Ectodermal cell (in vitro differentiated cells): Measurements from ENCODE around the gene MBTPS1. TPM values are rescaled to one million over a fixed set of nuclear protein-coding genes. Genes with fewer than 3 reads are reported as not detected.

Source experiments
- H3K27ac ChIP-seq: 2 replicates; pipeline ENCODE4 v1.7.0; 2013; ENCODE audit warnings: mild to moderate bottlenecking, low read depth, low read length; ENCODE audit not compliant: insufficient read depth, poor library complexity, severe bottlenecking
- H3K27me3 ChIP-seq: 2 replicates; pipeline ENCODE4 v1.7.0; 2013; ENCODE audit warnings: mild to moderate bottlenecking, low read length; ENCODE audit not compliant: insufficient read depth, control insufficient read depth, poor library complexity, severe bottlenecking
- H3K36me3 ChIP-seq: one replicate; pipeline ENCODE4 v1.7.0; 2013; ENCODE audit warnings: low read length; ENCODE audit not compliant: control insufficient read depth, insufficient read depth
- H3K4me1 ChIP-seq: one replicate; pipeline ENCODE4 v1.7.0; 2013; ENCODE audit warnings: low read length; ENCODE audit not compliant: control insufficient read depth, insufficient read depth
- H3K4me3 ChIP-seq: 2 replicates; pipeline ENCODE4 v1.7.0; 2013; ENCODE audit warnings: low read depth, low read length, control low read depth; ENCODE audit not compliant: insufficient read depth
- H3K9me3 ChIP-seq: 2 replicates; pipeline ENCODE4 v1.7.0; 2013; ENCODE audit warnings: mild to moderate bottlenecking, low read length, moderate library complexity; ENCODE audit not compliant: control insufficient read depth
- WGBS, 2 experiments: methylation state at CpG; one replicate each; pipeline ENCODE4 v1.1.7; 2013; ENCODE audit warnings: missing lambda C conversion rate in 2 of 2; 5-methylcytosine and 5-hydroxymethylcytosine counted together
- polyA plus RNA-seq, 4 experiments: library from polyadenylated mRNA; stranded (reverse); fragments of 50-300 nt; gene quantifications; one replicate each; pipeline ENCODE4 v1.2.3, GENCODE V29; 2013

Gene MBTPS1
- 77.9 TPM for polyA plus RNA-seq (2013, experiment 1 of 4)
- 82.7 TPM for polyA plus RNA-seq (2013, experiment 2 of 4)
- polyA plus RNA-seq (2013, experiment 3 of 4), result 61.0 TPM
- 68.3 TPM for polyA plus RNA-seq (2013, experiment 4 of 4)

GRCh38 chr16:84116720-84117493 is at the start of gene MBTPS1:
MBTPS1 (minus strand) TSS chr16:84116942; CDS start chr16:84101783, 15,159 bp downstream.
- Histone ChIP-seq H3K27ac (peak within 1 kb of the TSS; percentile 86), H3K27me3 (no peaks in the 10 kb centered on the region), H3K9me3 (no peaks in the 10 kb centered on the region), H3K4me1 (no peaks in the 10 kb centered on the region), H3K4me3 (peak within 1 kb of the TSS; percentile 58), H3K36me3 (no peaks in the 10 kb centered on the region)
- WGBS, 2 experiments, result 0% methylated on average over 94 of the region's 94 CpGs

DNA sequence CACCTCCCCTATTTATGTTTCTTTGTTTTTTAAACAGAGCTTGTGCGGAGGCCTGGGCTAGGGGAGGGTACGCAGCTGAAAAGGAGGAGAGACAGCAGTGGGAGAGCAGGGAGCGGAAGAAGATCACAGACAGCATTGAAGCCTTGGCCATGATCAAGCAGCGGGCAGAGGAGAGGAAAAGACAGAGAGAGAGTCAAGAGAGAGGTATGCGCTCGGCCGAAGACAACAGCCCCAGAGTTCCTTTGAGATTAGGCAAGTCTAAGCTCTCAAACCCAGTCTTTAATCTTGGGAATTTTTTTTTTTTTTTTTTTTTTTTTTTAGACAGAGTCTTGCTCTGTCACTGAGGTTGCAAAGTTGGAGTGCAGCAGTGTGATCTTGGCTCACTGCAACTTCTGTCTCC is 49.0 kb upstream of the MBTPS1 start:
- no peaks in the 10 kb centered on the region for H3K9me3 ChIP-seq
- H3K4me3 ChIP-seq, result no peak overlapping the region
- H3K36me3 ChIP-seq, result no peaks in the 10 kb centered on the region
- no peak overlapping the region for H3K27ac ChIP-seq
- WGBS, 2 experiments, result 86 to 92% methylated on average over 7 of the region's 7 CpGs
- H3K4me1 ChIP-seq, result peaks cover 4% of the 10 kb centered on the region
- no peaks in the 10 kb centered on the region for H3K27me3 ChIP-seq

DNA sequence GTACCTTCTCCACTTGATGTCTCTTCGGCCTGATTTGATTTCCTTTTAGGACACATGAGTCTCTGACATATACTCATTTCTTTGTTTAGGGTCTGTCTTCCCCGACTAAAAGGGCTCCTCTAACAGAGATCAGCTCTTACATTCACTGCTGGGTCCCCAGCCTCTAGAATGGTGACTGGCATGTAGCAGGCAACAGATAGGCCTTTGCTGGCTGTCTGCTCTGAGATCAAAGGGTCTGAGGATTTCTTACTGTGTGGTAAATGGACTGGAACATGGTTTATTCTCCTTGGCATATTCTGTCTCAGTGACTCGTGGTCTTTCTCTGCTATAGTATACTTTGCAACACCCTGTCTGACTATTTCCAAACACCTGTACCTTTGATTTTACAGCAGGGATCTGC is 45.1 kb upstream of the MBTPS1 start:
- 77 to 87% methylated on average over 3 of the region's 3 CpGs for WGBS, 2 experiments
- Histone ChIP-seq H3K27me3 (no peaks in the 10 kb centered on the region), H3K27ac (no peak overlapping the region)

DNA sequence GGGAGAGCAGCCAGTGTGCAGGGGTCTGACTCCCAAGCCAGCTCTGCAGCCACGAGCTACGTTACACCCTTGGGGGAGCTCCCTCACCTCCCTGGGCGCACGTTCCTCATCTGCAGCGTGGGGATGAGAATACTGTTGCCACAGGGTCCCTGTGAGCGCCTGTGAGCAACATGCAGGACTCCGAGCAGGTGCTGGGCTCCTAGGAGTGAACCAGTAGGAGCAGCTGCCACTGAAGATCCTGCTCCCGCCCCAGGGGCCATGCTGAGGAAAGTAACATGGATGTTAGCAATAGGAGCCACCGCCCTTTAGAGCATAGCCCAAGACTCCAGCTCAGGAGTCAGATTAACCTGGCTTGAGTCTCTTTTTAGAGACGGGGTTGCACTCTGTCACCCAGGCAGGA is 44.3 kb upstream of the MBTPS1 start:
- Histone ChIP-seq H3K9me3 (no peaks in the 10 kb centered on the region), H3K27ac (no peak overlapping the region), H3K4me1 (no peaks in the 10 kb centered on the region), H3K27me3 (no peaks in the 10 kb centered on the region), H3K36me3 (no peaks in the 10 kb centered on the region), H3K4me3 (no peak overlapping the region)
- WGBS, 2 experiments, result 89% methylated on average over 10 of the region's 10 CpGs

More for the DNA sequence above, 45.1 kb upstream of the MBTPS1 start:
- H3K9me3 ChIP-seq, result no peaks in the 10 kb centered on the region
- no peaks in the 10 kb centered on the region for H3K4me1 ChIP-seq
- no peak overlapping the region for H3K4me3 ChIP-seq
- H3K36me3 ChIP-seq, result no peaks in the 10 kb centered on the region

GRCh38 chr16:84159800-84160199 is 43.1 kb upstream of the MBTPS1 start:
- Histone ChIP-seq H3K36me3 (no peaks in the 10 kb centered on the region), H3K9me3 (no peaks in the 10 kb centered on the region)

GRCh38 chr16:84159007-84159406 is 42.3 kb upstream of the MBTPS1 start:
- H3K27ac ChIP-seq, result no peak overlapping the region
- no peaks in the 10 kb centered on the region for H3K4me1 ChIP-seq
- H3K4me3 ChIP-seq, result no peak overlapping the region
- no peaks in the 10 kb centered on the region for H3K36me3 ChIP-seq
- WGBS, 2 experiments, result 68 to 75% methylated on average over 9 of the region's 9 CpGs
- H3K9me3 ChIP-seq, result no peaks in the 10 kb centered on the region
- H3K27me3 ChIP-seq, result no peaks in the 10 kb centered on the region

More at GRCh38 chr16:84159800-84160199, 43.1 kb upstream of the MBTPS1 start:
- WGBS, 2 experiments, result no CpG with 5 or more reads among the region's 1 CpG
- no peaks in the 10 kb centered on the region for H3K27me3 ChIP-seq
- H3K4me3 ChIP-seq, result no peak overlapping the region
- H3K4me1 ChIP-seq, result no peaks in the 10 kb centered on the region
- H3K27ac ChIP-seq, result no peak overlapping the region

- Histone ChIP-seq H3K4me3 (no peak overlapping the region), H3K27me3 (no peaks in the 10 kb centered on the region), H3K27ac (no peak overlapping the region), H3K36me3 (no peaks in the 10 kb centered on the region), H3K9me3 (no peaks in the 10 kb centered on the region), H3K4me1 (no peaks in the 10 kb centered on the region)
- WGBS, 2 experiments, result 91 to 92% methylated on average over 5 of the region's 5 CpGs
Observed at GRCh38 chr16:84156342-84156784, 39.6 kb upstream of the MBTPS1 start.

DNA sequence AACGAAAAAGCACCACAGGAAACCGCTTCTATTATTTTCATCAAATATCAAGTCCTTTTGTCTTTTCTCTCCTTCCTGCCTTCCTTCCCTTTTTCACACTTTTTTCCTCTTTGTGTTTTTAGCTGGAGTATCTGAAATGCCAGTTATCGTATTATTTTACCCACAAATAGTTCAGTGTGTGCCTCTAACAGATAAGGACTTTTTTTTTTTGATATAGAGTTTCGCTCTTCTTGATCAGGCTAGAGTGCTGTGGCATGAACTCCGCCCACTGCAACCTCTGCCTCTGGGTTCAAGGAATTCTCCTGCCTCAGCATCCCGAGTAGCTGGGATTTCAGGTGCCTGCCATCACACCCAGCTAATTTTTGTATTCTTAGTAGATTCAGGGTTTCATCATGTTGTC is 39.0 kb upstream of the MBTPS1 start:
- Histone ChIP-seq H3K27ac (no peak overlapping the region), H3K27me3 (no peaks in the 10 kb centered on the region), H3K4me3 (no peak overlapping the region), H3K9me3 (no peaks in the 10 kb centered on the region), H3K4me1 (no peaks in the 10 kb centered on the region), H3K36me3 (no peaks in the 10 kb centered on the region)
- 90 to 96% methylated on average over 6 of the region's 6 CpGs for WGBS, 2 experiments

GRCh38 chr16:84155226-84155625 is 38.5 kb upstream of the MBTPS1 start:
- no peak overlapping the region for H3K4me3 ChIP-seq
- WGBS, 2 experiments, result 95 to 96% methylated on average over 4 of the region's 4 CpGs
- H3K27ac ChIP-seq, result no peak overlapping the region
- H3K27me3 ChIP-seq, result no peaks in the 10 kb centered on the region
- no peaks in the 10 kb centered on the region for H3K4me1 ChIP-seq
- no peaks in the 10 kb centered on the region for H3K9me3 ChIP-seq
- no peaks in the 10 kb centered on the region for H3K36me3 ChIP-seq

DNA sequence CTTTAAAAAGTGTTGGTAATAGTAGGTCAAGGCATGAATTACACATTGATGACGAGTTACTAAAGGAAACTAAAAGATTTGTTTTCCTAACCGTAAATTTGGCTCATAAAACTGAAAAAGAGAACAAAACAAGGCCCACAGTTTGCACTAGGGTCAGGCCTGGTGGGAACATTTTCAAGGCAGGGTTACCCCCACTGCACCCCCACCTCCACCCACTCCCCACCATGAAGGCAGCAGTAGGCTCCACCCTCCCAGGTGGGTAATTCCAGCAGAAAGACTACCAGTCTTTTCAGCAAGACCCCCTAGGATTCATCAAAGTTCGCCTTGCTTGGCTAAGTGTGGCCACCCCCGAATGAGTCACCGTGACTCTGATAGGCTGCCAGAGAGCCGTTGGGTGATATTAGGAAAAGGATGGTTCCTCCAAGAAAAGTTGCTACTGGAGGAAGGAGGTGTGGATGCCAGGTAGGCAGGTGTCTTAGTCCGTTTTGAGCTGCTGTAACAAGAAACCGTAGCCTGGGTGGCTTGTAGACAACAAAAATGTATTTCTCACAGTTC is 37.0 kb upstream of the MBTPS1 start:
- no peak overlapping the region for H3K27ac ChIP-seq
- H3K9me3 ChIP-seq, result no peaks in the 10 kb centered on the region
- H3K4me3 ChIP-seq, result no peak overlapping the region
- no peaks in the 10 kb centered on the region for H3K27me3 ChIP-seq
- H3K4me1 ChIP-seq, result no peaks in the 10 kb centered on the region
- WGBS, 2 experiments, result 75 to 80% methylated on average over 8 of the region's 8 CpGs
- no peaks in the 10 kb centered on the region for H3K36me3 ChIP-seq
